ENCODE results near the gene CCNT1. TPM values are rescaled to one million over a fixed set of nuclear protein-coding genes. Genes with fewer than 3 reads are reported as not detected.

CCNT1 gene
- polyA plus RNA-seq, 2 of the 4 experiments (the other 2 are of a cell fraction): 13.0 to 54.5 TPM

GRCh38 chr12:48678551-48679185, 37.8 kb downstream of the CCNT1 start (continued):
- no peak for TF ChIP-seq RAD21 (conservative IDR thresholded peaks at IDR 0.05 in 1 of 2, IDR thresholded peaks at IDR 0.05 in 1 of 2)
- no peak for TF ChIP-seq ATOH8 (CRISPR knock-in tag; IDR thresholded peaks at IDR 0.05; ENCODE audit: low read depth)
- TF ChIP-seq PBX3 (IDR thresholded peaks at IDR 0.05): no peak
- no peak for TF ChIP-seq ESRRA (IDR thresholded peaks at IDR 0.05; ENCODE audit: borderline replicate concordance, low read length)
- no peak for TF ChIP-seq MAFK (IDR thresholded peaks at IDR 0.05; ENCODE audit: partially characterized antibody)
- no peak for TF ChIP-seq HOXA7 (CRISPR knock-in tag; IDR thresholded peaks at IDR 0.05)
- no peak for TF ChIP-seq ZC3H11A (IDR thresholded peaks at IDR 0.05)
- TF ChIP-seq USF2 (IDR thresholded peaks at IDR 0.05): no peak
- no peak for TF ChIP-seq TFCP2L1 (CRISPR knock-in tag; IDR thresholded peaks at IDR 0.05)
- no peak for TF ChIP-seq MAZ (IDR thresholded peaks at IDR 0.05; ENCODE audit: borderline replicate concordance, low read depth, low read length)

- H3K4me3 ChIP-seq: no peak overlapping the region
- ChIA-PET CTCF (interaction anchor here (0.6 to 2.7 kb wide), 5 partner anchors 12 to 473 kb away, joined by 3 to 10 read pairs (median 3); no protein-coding TSS in a partner anchor), POLR2A (interaction anchor here (0.8 to 2.5 kb wide), 2 partner anchors 11 kb away, joined by 5 to 10 read pairs; partner anchors contain the start of gene KANSL2)
- ATAC-seq: peak in 1 of 2 experiments; percentile 42; a peak in 2 of 6 replicates
- FAIRE-seq: no peak
- no peak for DNase-seq (ENCODE audit: low read depth in 1 of 2, low spot score in 1 of 2)
- no peaks in the 10 kb centered on the region for H3K4me1 ChIP-seq
- H3K4me2 ChIP-seq: no peak overlapping the region
- TF ChIP-seq PHF8 (IDR thresholded peaks at IDR 0.05; ENCODE audit: borderline replicate concordance, low read depth) (no peak), RNF2 (IDR thresholded peaks at IDR 0.05; ENCODE audit: borderline replicate concordance, low read depth) (no peak), PBX3 (IDR thresholded peaks at IDR 0.05) (no peak), RFX5 (IDR thresholded peaks at IDR 0.05) (no peak), GATA3 (IDR thresholded peaks at IDR 0.05; ENCODE audit: borderline replicate concordance) (no peak), MAX (IDR thresholded peaks at IDR 0.05) (no peak), POLR2AphosphoS2 (conservative IDR thresholded peaks at IDR 0.05; ENCODE audit: low read length) (no peak), ZC3H11A (IDR thresholded peaks at IDR 0.05) (no peak), ATOH8 (CRISPR knock-in tag; IDR thresholded peaks at IDR 0.05; ENCODE audit: low read depth) (no peak), CTCF (IDR thresholded peaks at IDR 0.05) (no peak)
- no peaks in the 10 kb centered on the region for H3K9me3 ChIP-seq
- 84% methylated on average over 8 of the region's 8 CpGs for WGBS (ENCODE audit: missing lambda C conversion rate)
- no peak overlapping the region for H3K27ac ChIP-seq
Observed at GRCh38 chr12:48671231-48671856, 45.2 kb downstream of the CCNT1 start.

All from A549 (cell line).